ENCODE data around the gene TTC31.

The TTC31 gene

GRCh38 chr2:74527741-74528140 is 44.9 kb downstream of the TTC31 start:
- no peak for DNase-seq

GRCh38 chr2:74528600-74529356 is 45.9 kb downstream of the TTC31 start:
- DNase-seq, result no peak

GRCh38 chr2:74529357-74530238 is 46.7 kb downstream of the TTC31 start, which contains the start of the genes AUP1 and HTRA2:
AUP1 (minus strand) TSS chr2:74529706; CDS start chr2:74529629, 77 bp downstream.
HTRA2 (plus strand) TSS chr2:74529933; CDS start chr2:74530007, 74 bp downstream.
- DNase-seq, result peak; percentile 64 to 93 (median 86)

- DNase-seq, result peak in 3 of 6 experiments; percentile 26 to 58 (median 47)
These were observed 47.6 kb downstream of the TTC31 start for GRCh38 chr2:74530239-74531187.

- DNase-seq, result no peak
These were observed 48.8 kb downstream of the TTC31 start for GRCh38 chr2:74531666-74532065.

- peak in 3 of 6 experiments; percentile 40 to 46 (median 46) for DNase-seq
These were observed 49.3 kb downstream of the TTC31 start for GRCh38 chr2:74532222-74532621.

- no peak for DNase-seq
These were observed 50.6 kb downstream of the TTC31 start for GRCh38 chr2:74533464-74533863.

- no peak for DNase-seq
These were observed 51.5 kb downstream of the TTC31 start for GRCh38 chr2:74534411-74534810.

GRCh38 chr2:74535440-74535965 is 52.6 kb downstream of the TTC31 start:
- DNase-seq, result no peak

- DNase-seq, result no peak
These were observed 53.5 kb downstream of the TTC31 start for GRCh38 chr2:74536166-74536950.

GRCh38 chr2:74537140-74537539 is 54.3 kb downstream of the TTC31 start:
- no peak for DNase-seq

GRCh38 chr2:74538881-74539339 is 56.0 kb downstream of the TTC31 start:
- no peak for DNase-seq

GRCh38 chr2:74540291-74540690 is 57.4 kb downstream of the TTC31 start:
- no peak for DNase-seq

- no peak for DNase-seq
These were observed 60.1 kb downstream of the TTC31 start for GRCh38 chr2:74542978-74543377.

Measured in stimulated activated naive CD4-positive, alpha-beta T cell (primary cell).